Neural progenitor cell (in vitro differentiated cells): ENCODE data around the gene PAQR4. TPM values are rescaled to one million over a fixed set of nuclear protein-coding genes. Genes with fewer than 3 reads are reported as not detected.

Experiments used
- DNase-seq: peaks from one replicate; pipeline ENCODE4 v3.0.0-alpha.2; 2016; ENCODE audit warnings: low spot score
- H2AFZ ChIP-seq: fragments of 200-600 bp; sonication (generic); replicated peaks from 2 replicates; pipeline ENCODE4 v1.6.1; 2016; ENCODE audit warnings: antibody characterized with exemption
- H3F3A ChIP-seq: fragments of 200-600 bp; sonication (generic); 2 replicates; pipeline ENCODE4 v1.6.1; 2016; ENCODE audit warnings: antibody characterized with exemption, low read depth
- H3K27ac ChIP-seq: fragments of 200-600 bp; sonication (generic); 2 replicates; pipeline ENCODE4 v1.5.1; 2016; ENCODE audit warnings: mild to moderate bottlenecking
- H3K27me3 ChIP-seq: fragments of 200-600 bp; sonication (generic); 2 replicates; pipeline ENCODE4 v1.6.1; 2016; ENCODE audit warnings: mild to moderate bottlenecking, moderate library complexity
- H3K36me3 ChIP-seq: fragments of 200-600 bp; sonication (generic); 2 replicates; pipeline ENCODE4 v1.5.1; 2016
- H3K4me1 ChIP-seq: fragments of 200-600 bp; sonication (generic); 2 replicates; pipeline ENCODE4 v1.6.1; 2016; ENCODE audit warnings: mixed run types
- H3K4me2 ChIP-seq: fragments of 200-600 bp; sonication (generic); 2 replicates; pipeline ENCODE4 v1.6.1; 2016
- H3K4me3 ChIP-seq: fragments of 200-600 bp; sonication (generic); 2 replicates; pipeline ENCODE4 v1.5.1; 2016
- H3K79me2 ChIP-seq: fragments of 200-600 bp; sonication (generic); 2 replicates; pipeline ENCODE4 v1.6.1; 2016; ENCODE audit warnings: low read depth
- H3K9ac ChIP-seq: fragments of 200-600 bp; sonication (generic); 2 replicates; pipeline ENCODE4 v1.6.1; 2016
- H3K9me3 ChIP-seq: fragments of 200-600 bp; sonication (generic); 2 replicates; pipeline ENCODE4 v1.5.1; 2016; ENCODE audit warnings: low read depth
- H4K20me1 ChIP-seq: fragments of 200-600 bp; sonication (generic); 2 replicates; pipeline ENCODE4 v1.6.1; 2016; ENCODE audit warnings: low read depth
- H3K27ac Mint-ChIP-seq: 3 replicates; pipeline ENCODE4 v1.8.0; 2021; ENCODE audit warnings: mixed read lengths
- H3K27me3 Mint-ChIP-seq: 2 replicates; pipeline ENCODE4 v1.8.0; 2022; ENCODE audit warnings: low read depth, mild to moderate bottlenecking, inconsistent platforms, moderate library complexity, mixed read lengths; ENCODE audit not compliant: insufficient read depth
- H3K36me3 Mint-ChIP-seq: 3 replicates; pipeline ENCODE4 v1.8.0; 2021; ENCODE audit warnings: mixed read lengths
- H3K4me1 Mint-ChIP-seq: 3 replicates; pipeline ENCODE4 v1.8.0; 2021; ENCODE audit warnings: mixed read lengths
- H3K4me3 Mint-ChIP-seq: 3 replicates; pipeline ENCODE4 v1.8.0; 2021; ENCODE audit warnings: mild to moderate bottlenecking, moderate library complexity, mixed read lengths
- H3K9me3 Mint-ChIP-seq: 3 replicates; pipeline ENCODE4 v1.8.0; 2020; ENCODE audit warnings: mixed read lengths
- CTCF ChIP-seq: fragments of 200-600 bp; sonication (generic); IDR thresholded peaks from 2 replicates; pipeline ENCODE4 v1.5.1; 2017; ENCODE audit warnings: antibody characterized with exemption, mild to moderate bottlenecking
- EZH2 ChIP-seq: fragments of 200-600 bp; sonication (generic); IDR thresholded peaks from 2 replicates; pipeline ENCODE4 v1.6.1; 2017; ENCODE audit warnings: antibody characterized with exemption, mild to moderate bottlenecking, moderate library complexity
- EZH2phosphoT487 ChIP-seq: fragments of 200-600 bp; sonication (generic); IDR thresholded peaks from 2 replicates; pipeline ENCODE4 v1.6.1; 2017; ENCODE audit warnings: antibody characterized with exemption
- total RNA-seq: library from RNA; depleted of rRNA; stranded (reverse); fragments of >200 nt; gene quantifications from 2 replicates; pipeline ENCODE4 v1.2.3, GENCODE V29; 2015; ENCODE audit warnings: low replicate concordance

Gene PAQR4
- total RNA-seq, 1 donor from 2014 or later: 3.3 TPM

GRCh38 chr16:3012828-3013420 is 43.8 kb downstream of the PAQR4 start, which contains the start of gene CLDN9:
TSS of gene CLDN9 (plus strand) at chr16:3012923. CDS start at chr16:3013363, 440 bp downstream.
- Histone ChIP-seq H3K9ac (no peak within 1 kb of the TSS), H3K4me3 (peak within 1 kb of the TSS; percentile 26), H3K27ac (no peak within 1 kb of the TSS), H3K79me2 (peaks cover 21% of the 10 kb centered on the region), H3K36me3 (no peaks in the 10 kb centered on the region), H3K27me3 (peaks cover 64% of the 10 kb centered on the region), H3K4me1 (peaks cover 34% of the 10 kb centered on the region), H3K4me2 (peak within 1 kb of the TSS; percentile 74), H3K9me3 (no peaks in the 10 kb centered on the region), H4K20me1 (peaks cover 41% of the 10 kb centered on the region), H2AFZ (no peak within 1 kb of the TSS), H3F3A (peaks cover 46% of the 10 kb centered on the region)
- DNase-seq: peak; percentile 58
- H3K4me3 Mint-ChIP-seq: peak within 1 kb of the TSS; percentile 75
- peaks cover 2% of the 10 kb centered on the region for H3K36me3 Mint-ChIP-seq
- TF ChIP-seq CTCF: no peak
- TF ChIP-seq EZH2: peak; percentile 64
- no peak for TF ChIP-seq EZH2phosphoT487
- peaks cover 37% of the 10 kb centered on the region for H3K4me1 Mint-ChIP-seq
- peaks cover 26% of the 10 kb centered on the region for H3K27me3 Mint-ChIP-seq
- H3K9me3 Mint-ChIP-seq: no peaks in the 10 kb centered on the region
- H3K27ac Mint-ChIP-seq: no peak within 1 kb of the TSS

DNA sequence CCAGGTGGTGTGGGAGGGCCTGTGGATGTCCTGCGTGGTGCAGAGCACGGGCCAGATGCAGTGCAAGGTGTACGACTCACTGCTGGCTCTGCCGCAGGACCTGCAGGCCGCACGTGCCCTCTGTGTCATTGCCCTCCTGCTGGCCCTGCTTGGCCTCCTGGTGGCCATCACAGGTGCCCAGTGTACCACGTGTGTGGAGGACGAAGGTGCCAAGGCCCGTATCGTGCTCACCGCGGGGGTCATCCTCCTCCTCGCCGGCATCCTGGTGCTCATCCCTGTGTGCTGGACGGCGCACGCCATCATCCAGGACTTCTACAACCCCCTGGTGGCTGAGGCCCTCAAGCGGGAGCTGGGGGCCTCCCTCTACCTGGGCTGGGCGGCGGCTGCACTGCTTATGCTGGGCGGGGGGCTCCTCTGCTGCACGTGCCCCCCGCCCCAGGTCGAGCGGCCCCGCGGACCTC is 44.4 kb downstream of the PAQR4 start:
- TF ChIP-seq EZH2phosphoT487 (no peak), EZH2 (no peak), CTCF (no peak)
- no peak overlapping the region for H3K4me2 ChIP-seq
- no peak overlapping the region for H3K9ac ChIP-seq
- Mint-ChIP-seq H3K4me1 (peaks cover 36% of the 10 kb centered on the region), H3K4me3 (no peak overlapping the region), H3K27me3 (peaks cover 23% of the 10 kb centered on the region), H3K36me3 (peaks cover 2% of the 10 kb centered on the region), H3K9me3 (no peaks in the 10 kb centered on the region), H3K27ac (no peak overlapping the region)
- H3K4me1 ChIP-seq: peaks cover 28% of the 10 kb centered on the region
- H3K27ac ChIP-seq: no peak overlapping the region
- DNase-seq: no peak
- H3K9me3 ChIP-seq: no peaks in the 10 kb centered on the region
- H4K20me1 ChIP-seq: peaks cover 41% of the 10 kb centered on the region
- H3K27me3 ChIP-seq: peaks cover 58% of the 10 kb centered on the region
- H3K79me2 ChIP-seq: peaks cover 22% of the 10 kb centered on the region
- no peak overlapping the region for H2AFZ ChIP-seq
- H3K36me3 ChIP-seq: no peaks in the 10 kb centered on the region
- H3F3A ChIP-seq: peaks cover 44% of the 10 kb centered on the region
- no peak overlapping the region for H3K4me3 ChIP-seq

- Histone ChIP-seq H3K9me3 (no peaks in the 10 kb centered on the region), H3K4me1 (peaks cover 24% of the 10 kb centered on the region), H3K4me3 (no peak overlapping the region), H3F3A (peaks cover 44% of the 10 kb centered on the region), H3K36me3 (no peaks in the 10 kb centered on the region), H3K4me2 (no peak overlapping the region), H2AFZ (no peak overlapping the region), H4K20me1 (peaks cover 41% of the 10 kb centered on the region), H3K27me3 (peaks cover 52% of the 10 kb centered on the region), H3K27ac (no peak overlapping the region), H3K79me2 (peaks cover 22% of the 10 kb centered on the region), H3K9ac (no peak overlapping the region)
- peaks cover 27% of the 10 kb centered on the region for H3K27me3 Mint-ChIP-seq
- no peak overlapping the region for H3K4me3 Mint-ChIP-seq
- no peak overlapping the region for H3K27ac Mint-ChIP-seq
- no peak for TF ChIP-seq CTCF
- no peak for TF ChIP-seq EZH2phosphoT487
- TF ChIP-seq EZH2: no peak
- peaks cover 35% of the 10 kb centered on the region for H3K4me1 Mint-ChIP-seq
- H3K36me3 Mint-ChIP-seq: peaks cover 2% of the 10 kb centered on the region
- no peaks in the 10 kb centered on the region for H3K9me3 Mint-ChIP-seq
- DNase-seq: no peak
Measured at GRCh38 chr16:3013998-3014690, 45.0 kb downstream of the PAQR4 start.
